SU-DHL-6 (cell line): ENCODE data around the gene PLA2G2E.

Experiments
- H2AFZ ChIP-seq: fragments of 200-600 bp; sonication (generic); 2 replicates; pipeline ENCODE4 v1.6.1; 2014; ENCODE audit warnings: low read depth, mild to moderate bottlenecking, moderate library complexity, mixed read lengths, antibody characterized with exemption, low read length; ENCODE audit not compliant: severe bottlenecking
- H3F3A ChIP-seq: fragments of 200-600 bp; shearing (Covaris generic); 2 replicates; pipeline ENCODE4 v1.6.0; 2016; ENCODE audit warnings: antibody characterized with exemption, mild to moderate bottlenecking; ENCODE audit not compliant: insufficient read depth
- H3K27ac ChIP-seq: fragments of 200-600 bp; sonication (generic); 2 replicates; pipeline ENCODE4 v1.5.1; 2016; ENCODE audit warnings: low read depth, mild to moderate bottlenecking, low read length, moderate library complexity, mixed read lengths
- H3K27me3 ChIP-seq: fragments of 200-600 bp; sonication (generic), shearing (Covaris generic); 2 replicates; pipeline ENCODE4 v1.6.0; 2014; ENCODE audit warnings: mild to moderate bottlenecking, low read length
- H3K36me3 ChIP-seq: fragments of 200-600 bp; sonication (generic); 2 replicates; pipeline ENCODE4 v1.6.1; 2014; ENCODE audit warnings: mild to moderate bottlenecking, low read length, mixed read lengths
- H3K4me2 ChIP-seq: fragments of 300-600, 200-600 bp; shearing (Covaris generic), sonication (generic); 2 replicates; pipeline ENCODE4 v1.6.0; 2014; ENCODE audit warnings: low read length, low read depth, mild to moderate bottlenecking; ENCODE audit not compliant: poor library complexity, severe bottlenecking
- H3K4me3 ChIP-seq: fragments of 200-600 bp; sonication (generic); 2 replicates; pipeline ENCODE4 v1.5.1; 2014; ENCODE audit warnings: antibody characterized with exemption, low read length, mild to moderate bottlenecking, mixed read lengths; ENCODE audit not compliant: insufficient read depth, poor library complexity, severe bottlenecking
- H3K79me2 ChIP-seq: fragments of 200-600 bp; sonication (generic); 2 replicates; pipeline ENCODE4 v1.6.1; 2014; ENCODE audit warnings: mild to moderate bottlenecking, low read length, moderate library complexity; ENCODE audit not compliant: insufficient read depth
- H3K9ac ChIP-seq: fragments of 200-600 bp; sonication (generic); 2 replicates; pipeline ENCODE4 v1.7.0; 2014; ENCODE audit warnings: mild to moderate bottlenecking, low read length
- H3K9me2 ChIP-seq: fragments of 200-600 bp; sonication (generic); replicated peaks from 2 replicates; pipeline ENCODE4 v1.6.1; 2014; ENCODE audit warnings: low read length; ENCODE audit not compliant: insufficient read depth
- H3K9me3 ChIP-seq: fragments of 200-600 bp; sonication (generic); 2 replicates; pipeline ENCODE4 v1.6.1; 2014; ENCODE audit warnings: low read length, mixed read lengths; ENCODE audit not compliant: insufficient read depth
- H4K20me1 ChIP-seq: fragments of 200-600 bp; sonication (generic); 2 replicates; pipeline ENCODE4 v1.6.1; 2014; ENCODE audit warnings: low read depth, mild to moderate bottlenecking, antibody characterized with exemption, low read length, moderate library complexity, mixed read lengths
- CTCF ChIP-seq: fragments of 200-600 bp; sonication (generic); IDR thresholded peaks from one replicate; pipeline ENCODE4 v1.5.1; 2017; ENCODE audit warnings: antibody characterized with exemption, mild to moderate bottlenecking, low read length, moderate library complexity; ENCODE audit not compliant: insufficient read depth, poor library complexity, severe bottlenecking
- EZH2phosphoT487 ChIP-seq: fragments of 200-600 bp; sonication (generic), shearing (Covaris generic); conservative IDR thresholded peaks from 2 replicates; pipeline ENCODE4 v1.6.1; 2018; ENCODE audit warnings: mild to moderate bottlenecking, antibody characterized with exemption, low read length, moderate library complexity, mixed read lengths

PLA2G2E gene

GRCh38 chr1:19909971-19910370 lies 13.4 kb downstream of the PLA2G2E start:
- TF ChIP-seq EZH2phosphoT487 (no peak), CTCF (no peak)
- H3K9me3 ChIP-seq = no peaks in the 10 kb centered on the region
- no peaks in the 10 kb centered on the region for H3F3A ChIP-seq
- no peaks in the 10 kb centered on the region for H3K9me2 ChIP-seq
- H3K27me3 ChIP-seq = no peaks in the 10 kb centered on the region
- no peak overlapping the region for H3K27ac ChIP-seq
- H4K20me1 ChIP-seq = no peaks in the 10 kb centered on the region
- H3K4me2 ChIP-seq = no peak overlapping the region
- no peaks in the 10 kb centered on the region for H3K79me2 ChIP-seq
- H2AFZ ChIP-seq = no peak overlapping the region
- peaks cover 20% of the 10 kb centered on the region; the same call in 1 of the 2 replicates for H3K36me3 ChIP-seq
- no peak overlapping the region for H3K9ac ChIP-seq
- no peak overlapping the region for H3K4me3 ChIP-seq

GRCh38 chr1:19909392-19909791 lies 14.0 kb downstream of the PLA2G2E start:
- Histone ChIP-seq H3K9me3 (no peaks in the 10 kb centered on the region), H4K20me1 (no peaks in the 10 kb centered on the region), H3K36me3 (peaks cover 24% of the 10 kb centered on the region; the same call in 1 of the 2 replicates), H2AFZ (no peak overlapping the region), H3K9ac (no peak overlapping the region), H3K27ac (no peak overlapping the region), H3K4me2 (no peak overlapping the region), H3K79me2 (no peaks in the 10 kb centered on the region), H3K9me2 (no peaks in the 10 kb centered on the region), H3K27me3 (no peaks in the 10 kb centered on the region), H3K4me3 (no peak overlapping the region), H3F3A (no peaks in the 10 kb centered on the region)
- TF ChIP-seq EZH2phosphoT487 (no peak), CTCF (no peak)

DNA sequence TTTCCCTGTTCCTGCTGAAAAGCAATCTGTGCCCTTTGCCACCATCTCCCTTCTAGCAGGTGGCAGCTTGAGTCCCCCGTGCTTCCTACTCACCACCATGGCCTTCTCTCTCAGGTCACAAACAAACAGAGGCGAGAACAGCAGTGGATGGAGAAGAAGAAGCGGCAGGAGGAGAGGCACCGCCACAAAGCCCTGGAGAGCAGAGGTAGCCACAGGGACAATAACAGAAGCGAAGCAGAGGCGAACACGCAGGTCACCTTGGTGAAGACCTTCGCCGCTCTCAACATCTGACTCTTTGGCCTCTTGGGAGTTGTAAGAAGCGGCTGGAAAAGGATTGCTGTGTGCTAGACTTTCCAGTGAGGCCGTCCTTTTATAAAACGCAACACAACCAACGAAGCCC lies 16.0 kb downstream of the PLA2G2E start:
- no peaks in the 10 kb centered on the region for H3K9me2 ChIP-seq
- H3K9me3 ChIP-seq = no peaks in the 10 kb centered on the region
- no peaks in the 10 kb centered on the region for H4K20me1 ChIP-seq
- H3K27me3 ChIP-seq = no peaks in the 10 kb centered on the region
- no peak overlapping the region for H3K27ac ChIP-seq
- TF ChIP-seq EZH2phosphoT487 (no peak), CTCF (no peak)
- no peaks in the 10 kb centered on the region for H3F3A ChIP-seq
- H3K4me3 ChIP-seq = no peak overlapping the region
- H3K79me2 ChIP-seq = no peaks in the 10 kb centered on the region
- no peak overlapping the region for H3K4me2 ChIP-seq
- no peak overlapping the region for H3K9ac ChIP-seq
- no peak overlapping the region for H2AFZ ChIP-seq
- H3K36me3 ChIP-seq = peaks cover 24% of the 10 kb centered on the region; the same call in 1 of the 2 replicates
